Measurements from ENCODE around the gene CHST8. TPM values are rescaled to one million over a fixed set of nuclear protein-coding genes. Genes with fewer than 3 reads are reported as not detected.
"Not testable (repeated sequence)": the region's sequence is repeated elsewhere in the genome, so short reads cannot be mapped to it uniquely, and the experiment has no call there.

CHST8 gene
- polyA plus RNA-seq, 2 of the 4 experiments (the other 2 are of a cell fraction) = not detected

DNA sequence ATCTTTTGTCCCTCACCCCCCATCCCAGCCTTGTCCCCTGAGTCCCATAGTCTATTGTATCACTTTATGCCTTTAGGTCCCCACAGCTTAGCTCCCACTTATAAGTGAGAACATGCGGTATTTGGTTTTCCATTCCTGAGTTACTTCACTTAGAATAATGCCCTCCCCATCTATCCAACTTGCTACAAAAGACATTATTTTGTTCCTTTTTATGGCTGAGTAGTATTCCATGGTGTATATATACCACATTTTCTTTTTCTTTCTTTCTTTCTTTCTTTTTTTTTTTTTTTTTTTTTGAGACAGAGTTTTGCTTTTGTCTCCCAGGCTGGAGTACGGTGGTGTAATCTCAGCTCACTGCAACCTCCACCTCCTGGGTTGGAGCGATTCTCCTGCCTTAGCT, 73.8 kb downstream of the CHST8 start:
- H3K4me2 ChIP-seq; FAIRE-seq; H3K9me3 ChIP-seq; H3K4me1 ChIP-seq; H3K4me3 ChIP-seq; H3K27ac ChIP-seq; ATAC-seq; POLR2A ChIA-PET; DNase-seq (ENCODE audit: low read depth in 1 of 2, low spot score in 1 of 2): not testable (repeated sequence)
- CTCF ChIA-PET = interaction anchor here (0.8 to 1.6 kb wide), 4 partner anchors 8 to 82 kb away, joined by 4 to 5 read pairs (median 4); no protein-coding TSS in a partner anchor
- 42% methylated on average over 3 of the region's 3 CpGs for WGBS (ENCODE audit: missing lambda C conversion rate)

- H3K27ac ChIP-seq = no peak overlapping the region
- no peak for ATAC-seq
- CTCF ChIA-PET = interaction anchor here (0.8 to 1.4 kb wide), 4 partner anchors 10 to 74 kb away, joined by 3 to 5 read pairs (median 4); no protein-coding TSS in a partner anchor
- WGBS (ENCODE audit: missing lambda C conversion rate) = 31% methylated on average over 9 of the region's 9 CpGs
- H3K4me3 ChIP-seq = no peak overlapping the region
- POLR2A ChIA-PET = no interaction called here
- no peak for DNase-seq (ENCODE audit: low read depth in 1 of 2, low spot score in 1 of 2)
- FAIRE-seq = no peak
- H3K4me2 ChIP-seq = no peak overlapping the region
- H3K9me3 ChIP-seq = no peaks in the 10 kb centered on the region
- TF ChIP-seq NPAS2 (CRISPR knock-in tag; IDR thresholded peaks at IDR 0.05; ENCODE audit: borderline replicate concordance) (no peak), ZNF302 (CRISPR knock-in tag; IDR thresholded peaks at IDR 0.05) (no peak), HES2 (IDR thresholded peaks at IDR 0.05) (no peak), POLR2AphosphoS2 (conservative IDR thresholded peaks at IDR 0.05; ENCODE audit: low read length) (no peak), ZSCAN20 (CRISPR knock-in tag; IDR thresholded peaks at IDR 0.05) (no peak), RNF2 (IDR thresholded peaks at IDR 0.05; ENCODE audit: borderline replicate concordance, low read depth) (no peak), CHD4 (IDR thresholded peaks at IDR 0.05; ENCODE audit: borderline replicate concordance) (no peak), USF2 (IDR thresholded peaks at IDR 0.05) (no peak), RARB (CRISPR knock-in tag; IDR thresholded peaks at IDR 0.05) (no peak), EHF (CRISPR knock-in tag; IDR thresholded peaks at IDR 0.05) (no peak), HOXA7 (CRISPR knock-in tag; IDR thresholded peaks at IDR 0.05) (no peak), REST (IDR thresholded peaks at IDR 0.05) (no peak), NR3C1 (IDR thresholded peaks at IDR 0.05) (no peak)
- TF ChIP-seq, protein P1, sequence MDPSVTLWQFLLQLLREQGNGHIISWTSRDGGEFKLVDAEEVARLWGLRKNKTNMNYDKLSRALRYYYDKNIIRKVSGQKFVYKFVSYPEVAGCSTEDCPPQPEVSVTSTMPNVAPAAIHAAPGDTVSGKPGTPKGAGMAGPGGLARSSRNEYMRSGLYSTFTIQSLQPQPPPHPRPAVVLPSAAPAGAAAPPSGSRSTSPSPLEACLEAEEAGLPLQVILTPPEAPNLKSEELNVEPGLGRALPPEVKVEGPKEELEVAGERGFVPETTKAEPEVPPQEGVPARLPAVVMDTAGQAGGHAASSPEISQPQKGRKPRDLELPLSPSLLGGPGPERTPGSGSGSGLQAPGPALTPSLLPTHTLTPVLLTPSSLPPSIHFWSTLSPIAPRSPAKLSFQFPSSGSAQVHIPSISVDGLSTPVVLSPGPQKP (IDR thresholded peaks at IDR 0.05; ENCODE audit: low read depth, low read length) = no peak
- no peaks in the 10 kb centered on the region for H3K4me1 ChIP-seq
Observed at GRCh38 chr19:33697766-33698165, 76.0 kb downstream of the CHST8 start.

DNA sequence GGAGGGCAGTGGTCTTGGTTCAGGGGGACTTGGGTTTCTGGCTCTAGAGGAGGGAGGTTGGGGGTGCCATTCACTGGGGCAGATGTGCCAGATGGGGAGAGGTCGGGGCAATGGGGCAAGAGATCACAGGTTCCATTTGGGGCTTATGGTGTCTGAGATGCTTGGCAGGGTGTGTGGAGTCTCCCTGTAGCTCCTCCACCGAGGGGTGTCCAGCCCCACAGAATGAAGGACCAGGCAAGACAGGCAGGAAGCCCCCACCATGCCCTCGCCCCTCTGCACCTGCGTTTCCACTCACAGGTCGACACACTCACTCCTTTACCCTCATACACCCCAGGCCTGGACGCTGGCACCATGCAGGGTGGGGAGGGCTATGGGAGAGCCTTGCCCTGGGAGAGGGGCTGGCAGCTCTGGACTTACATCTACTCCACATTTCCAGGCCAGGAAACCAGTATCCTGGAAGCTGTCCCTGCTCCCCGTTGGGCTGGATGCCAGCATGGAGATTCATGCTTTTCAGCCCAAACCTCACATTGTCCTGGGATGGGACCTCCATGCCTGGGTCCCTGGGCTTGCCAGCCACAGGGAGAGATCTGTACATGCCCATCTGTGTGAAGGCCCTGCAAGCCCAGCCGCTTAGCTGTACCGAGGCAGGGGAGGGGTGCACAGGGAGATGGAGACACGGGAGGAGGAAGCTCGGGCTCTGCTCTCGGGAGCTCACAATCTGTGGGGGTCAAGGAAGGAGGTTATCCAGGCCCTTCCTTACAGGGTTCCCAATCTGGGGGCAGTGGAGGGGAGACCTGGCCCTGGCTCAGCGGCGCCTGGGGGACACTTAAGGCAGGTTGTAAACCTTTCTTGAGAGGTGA, 77.1 kb downstream of the CHST8 start:
- ChIA-PET POLR2A (no interaction called here), CTCF (interaction anchor here (0.6 to 1.6 kb wide), 7 partner anchors 11 to 79 kb away, joined by 3 to 5 read pairs (median 4); no protein-coding TSS in a partner anchor)
- no peak overlapping the region for H3K27ac ChIP-seq
- H3K9me3 ChIP-seq = no peaks in the 10 kb centered on the region
- no peak for FAIRE-seq
- H3K4me2 ChIP-seq = no peak overlapping the region
- no peak for DNase-seq (ENCODE audit: low read depth in 1 of 2, low spot score in 1 of 2)
- TF ChIP-seq RAD21 (conservative IDR thresholded peaks at IDR 0.05 in 1 of 2, IDR thresholded peaks at IDR 0.05 in 1 of 2) = no peak
- no peak for TF ChIP-seq NPAS2 (CRISPR knock-in tag; IDR thresholded peaks at IDR 0.05; ENCODE audit: borderline replicate concordance)
- no peak for TF ChIP-seq FOXS1 (CRISPR knock-in tag; IDR thresholded peaks at IDR 0.05)
- TF ChIP-seq FOSB (CRISPR knock-in tag; IDR thresholded peaks at IDR 0.05) = no peak
- no peak for TF ChIP-seq POLR2AphosphoS2 (conservative IDR thresholded peaks at IDR 0.05; ENCODE audit: low read length)
- no peak for TF ChIP-seq HEYL (CRISPR knock-in tag; IDR thresholded peaks at IDR 0.05)
- no peak for TF ChIP-seq BHLHE40 (IDR thresholded peaks at IDR 0.05; ENCODE audit: low read depth, low read length)
- TF ChIP-seq POLR2A (IDR thresholded peaks at IDR 0.05; ENCODE audit: low read length) = no peak
- TF ChIP-seq USF2 (IDR thresholded peaks at IDR 0.05) = no peak
- TF ChIP-seq, protein P1 (IDR thresholded peaks at IDR 0.05; ENCODE audit: low read depth, low read length) = no peak
- TF ChIP-seq MAZ (IDR thresholded peaks at IDR 0.05; ENCODE audit: borderline replicate concordance, low read depth, low read length) = no peak
- ATAC-seq = peak; percentile 5 to 34; a peak in 3 of 6 replicates
- no peak overlapping the region for H3K4me3 ChIP-seq
- WGBS (ENCODE audit: missing lambda C conversion rate) = 3% methylated on average over 14 of the region's 14 CpGs
- no peaks in the 10 kb centered on the region for H3K4me1 ChIP-seq
